NCI-H69 (cell line): Measurements from ENCODE around the gene ABLIM1.

Experiments
- DNase-seq: peaks from one replicate; lab custom pipeline; 2025; lab: John Stamatoyannopoulos, UW

The ABLIM1 gene

GRCh38 chr10:114388275-114388674 is 269.8 kb downstream of the ABLIM1 start:
- no peak for DNase-seq

GRCh38 chr10:114387784-114388183 is 270.3 kb downstream of the ABLIM1 start:
- no peak for DNase-seq

- no peak for DNase-seq
These were observed 271.6 kb downstream of the ABLIM1 start for GRCh38 chr10:114386452-114386851.

- DNase-seq, result no peak
These were observed 272.5 kb downstream of the ABLIM1 start for GRCh38 chr10:114385557-114385956.

GRCh38 chr10:114384601-114385000 is 273.5 kb downstream of the ABLIM1 start:
- DNase-seq, result no peak

- no peak for DNase-seq
These were observed 273.9 kb downstream of the ABLIM1 start for GRCh38 chr10:114384181-114384580.
